GM12878 (cell line): ENCODE results near the gene CORO2B. TPM values are rescaled to one million over a fixed set of nuclear protein-coding genes. Genes with fewer than 3 reads are reported as not detected.

Source experiments
- ATAC-seq: fragments of 200-7000 bp; cut with Tn5 transposase; 3 replicates; pipeline ENCODE4 v1.9.1; 2020; ENCODE audit warnings: mild to moderate bottlenecking, moderate library complexity
- BruUV-seq: library from RNA; stranded (reverse); fragments of 400-500 nt; replicated peaks from 2 replicates; lab custom pipeline; 2021; lab: Mats Ljungman, UMichigan
- CTCF ChIA-PET: fragments of 300-600 bp; sonication (Branson Sonifier 250); formaldehyde crosslinking; extraction: SDS; loops from one replicate; lab custom pipeline; 2021; ENCODE audit warnings: inconsistent platforms; lab: Yijun Ruan, JAX
- POLR2A ChIA-PET: fragments of 350-600 bp; formaldehyde crosslinking; extraction: SDS; loops from one replicate; lab custom pipeline; 2021; ENCODE audit warnings: inconsistent platforms; lab: Charles Lee
- RAD21 ChIA-PET: fragments of 300-600 bp; sonication (Branson Sonifier 250); formaldehyde crosslinking; loops from one replicate; lab custom pipeline; 2023; ENCODE audit warnings: antibody characterized with exemption; ENCODE audit not compliant: unreplicated experiment; lab: Charles Lee
- SMC1A ChIA-PET: fragments of 300-600 bp; sonication (Branson Sonifier 250); formaldehyde crosslinking; loops from one replicate; lab custom pipeline; 2023; ENCODE audit not compliant: unreplicated experiment, uncharacterized antibody; lab: Charles Lee
- DNase-seq: peaks from one replicate; pipeline ENCODE4 v3.0.0-alpha.2; 2011; ENCODE audit warnings: low read depth, low spot score
- FAIRE-seq: peaks from 3 replicates; lab custom pipeline; 2011; peaks lifted over from hg19 to GRCh38; lab: Jason Lieb, UNC
- H2AFZ ChIP-seq: 2 replicates; pipeline ENCODE4 v1.6.0; 2011; ENCODE audit warnings: low read depth, low read length, control low read depth; ENCODE audit not compliant: control insufficient read depth
- H3K27ac ChIP-seq: 2 replicates; pipeline ENCODE4 v1.5.1; 2011; ENCODE audit warnings: control low read depth; ENCODE audit not compliant: control insufficient read depth, insufficient read depth
- H3K27me3 ChIP-seq, 2 experiments: replicated peaks in 1 of 2; 2 replicates each; pipeline versions ENCODE4 v1.6.0 to v1.6.1; 2011; ENCODE audit warnings: low read length in 1 of 2; ENCODE audit not compliant: control insufficient read depth in 2 of 2, insufficient read depth in 2 of 2
- H3K36me3 ChIP-seq, 2 experiments: 2 replicates each; pipeline ENCODE4 v1.5.1; 2011; ENCODE audit warnings: low read length in 1 of 2; ENCODE audit not compliant: control insufficient read depth in 2 of 2, insufficient read depth in 2 of 2
- H3K4me1 ChIP-seq: 2 replicates; pipeline ENCODE4 v1.6.1; 2011; ENCODE audit warnings: mild to moderate bottlenecking, low read length, moderate library complexity, mixed read lengths; ENCODE audit not compliant: control insufficient read depth, insufficient read depth
- H3K4me2 ChIP-seq: 2 replicates; pipeline ENCODE4 v1.6.0; 2011; ENCODE audit warnings: control low read depth; ENCODE audit not compliant: control insufficient read depth, insufficient read depth
- H3K4me3 ChIP-seq: fragments of 200-600 bp; sonication (generic); 2 replicates; pipeline ENCODE4 v1.5.1; 2016
- H3K79me2 ChIP-seq: 2 replicates; pipeline ENCODE4 v1.6.0; 2011; ENCODE audit warnings: low read length; ENCODE audit not compliant: control insufficient read depth, insufficient read depth
- H3K9ac ChIP-seq: 2 replicates; pipeline ENCODE4 v1.8.0; 2011; ENCODE audit warnings: low read length, control low read depth, mixed read lengths; ENCODE audit not compliant: control insufficient read depth, insufficient read depth
- H3K9me3 ChIP-seq: replicated peaks from 3 replicates; pipeline ENCODE4 v1.5.1; 2011; ENCODE audit warnings: mild to moderate bottlenecking, low read length; ENCODE audit not compliant: control insufficient read depth, insufficient read depth
- H4K20me1 ChIP-seq: 2 replicates; pipeline ENCODE4 v1.6.0; 2011; ENCODE audit not compliant: control insufficient read depth, insufficient read depth
- GATAD2B ChIP-seq: fragments of 450-650 bp; conservative IDR thresholded peaks from 2 replicates; pipeline ENCODE4 v1.6.1; 2017; ENCODE audit warnings: low read depth, mild to moderate bottlenecking, moderate library complexity
- KLF5 ChIP-seq: fragments of 450-650 bp; IDR thresholded peaks from 2 replicates; pipeline ENCODE4 v1.6.1; 2014; ENCODE audit warnings: mild to moderate bottlenecking; ENCODE audit not compliant: partially characterized antibody
- MTA3 ChIP-seq: IDR thresholded peaks from 2 replicates; pipeline ENCODE4 v1.6.1; 2012; ENCODE audit warnings: low read length, inconsistent platforms, borderline replicate concordance
- SREBF2 ChIP-seq: IDR thresholded peaks from 2 replicates; pipeline ENCODE4 v1.6.1; 2012; ENCODE audit warnings: mild to moderate bottlenecking, low read length
- ZNF217 ChIP-seq: fragments of 450-650 bp; IDR thresholded peaks from 2 replicates; pipeline ENCODE4 v1.6.1; 2017; ENCODE audit warnings: antibody characterized with exemption, mild to moderate bottlenecking
- ZNF384 ChIP-seq: IDR thresholded peaks from 2 replicates; pipeline ENCODE4 v1.6.1; 2012; ENCODE audit warnings: low read depth, mild to moderate bottlenecking, low read length, improper control_type of control experiment, borderline replicate concordance
- ZSCAN29 ChIP-seq: fragments of 450-650 bp; IDR thresholded peaks from 2 replicates; pipeline ENCODE4 v1.6.1; 2017; ENCODE audit warnings: mild to moderate bottlenecking, moderate library complexity
- WGBS: methylation state at CpG from one replicate; pipeline ENCODE4 v1.1.6; 2016; ENCODE audit warnings: low lambda C conversion rate; ENCODE audit not compliant: insufficient replicate concordance, insufficient coverage; ENCODE audit errors: missing lambda C conversion rate; 5-methylcytosine and 5-hydroxymethylcytosine counted together
- in situ Hi-C: fragments of 300-500 bp; cut with MboI; formaldehyde crosslinking; loops from 9 replicates; pipeline ENCODE4 v1.14.3; 2018; ENCODE audit warnings: mixed read lengths
- intact Hi-C: fragments of 100-400 bp; cut with micrococcal nuclease; formaldehyde crosslinking; loops from one replicate; pipeline ENCODE4 v1.14.2; 2022; ENCODE audit not compliant: unreplicated experiment
- polyA plus RNA-seq, 11 experiments: library from polyadenylated mRNA; depleted of rRNA in 4 of 11; unstranded in 6 of 11; stranded (reverse) in 5 of 11; fragments of >200 nt; fragmentation: Nextera tagmentation in 4 of 11; fragmentation: Illumina TruSeq in 1 of 11; extraction: Ambion mirVana in 4 of 11; extraction: Trizol in 1 of 11; gene quantifications; 1 replicate in 1 of 11; 2 replicates in 10 of 11; pipeline versions ENCODE4 v1.2.1 to v1.2.3, GENCODE V29; 2011 to 2016; ENCODE audit warnings: inconsistent platforms in 2 of 11, missing spikeins in 2 of 11, low read depth in 1 of 11
- total RNA-seq, 4 experiments: library from RNA; depleted of rRNA in 3 of 4; stranded (reverse); fragments of >200 nt in 3 of 4; fragmentation: Illumina TruSeq in 1 of 4; extraction: Trizol in 1 of 4; gene quantifications; 2 replicates each; pipeline versions ENCODE4 v1.2.1 to v1.2.3, GENCODE V29; 2013 to 2021
- TF ChIP-seq, protein P1 (sequence below): IDR thresholded peaks from 2 replicates; pipeline ENCODE4 v1.6.1; 2012; ENCODE audit warnings: improper control_type of control experiment, low read depth, low read length; ENCODE audit not compliant: insufficient replicate concordance
- TF ChIP-seq, protein P2 (sequence below): IDR thresholded peaks from 2 replicates; pipeline ENCODE4 v1.6.1; 2012; ENCODE audit warnings: low read depth, low read length, improper control_type of control experiment

The CORO2B gene
- total and polyA plus RNA-seq, 10 of the 15 experiments (the other 5 are each of a cell fraction or from before 2014, with no cell fraction given): 0.05 to 0.73 (median 0.13) TPM; not detected in 4

GRCh38 chr15:68718468-68718867 lies 139.7 kb downstream of the CORO2B start (continued):
- TF ChIP-seq, protein P1, sequence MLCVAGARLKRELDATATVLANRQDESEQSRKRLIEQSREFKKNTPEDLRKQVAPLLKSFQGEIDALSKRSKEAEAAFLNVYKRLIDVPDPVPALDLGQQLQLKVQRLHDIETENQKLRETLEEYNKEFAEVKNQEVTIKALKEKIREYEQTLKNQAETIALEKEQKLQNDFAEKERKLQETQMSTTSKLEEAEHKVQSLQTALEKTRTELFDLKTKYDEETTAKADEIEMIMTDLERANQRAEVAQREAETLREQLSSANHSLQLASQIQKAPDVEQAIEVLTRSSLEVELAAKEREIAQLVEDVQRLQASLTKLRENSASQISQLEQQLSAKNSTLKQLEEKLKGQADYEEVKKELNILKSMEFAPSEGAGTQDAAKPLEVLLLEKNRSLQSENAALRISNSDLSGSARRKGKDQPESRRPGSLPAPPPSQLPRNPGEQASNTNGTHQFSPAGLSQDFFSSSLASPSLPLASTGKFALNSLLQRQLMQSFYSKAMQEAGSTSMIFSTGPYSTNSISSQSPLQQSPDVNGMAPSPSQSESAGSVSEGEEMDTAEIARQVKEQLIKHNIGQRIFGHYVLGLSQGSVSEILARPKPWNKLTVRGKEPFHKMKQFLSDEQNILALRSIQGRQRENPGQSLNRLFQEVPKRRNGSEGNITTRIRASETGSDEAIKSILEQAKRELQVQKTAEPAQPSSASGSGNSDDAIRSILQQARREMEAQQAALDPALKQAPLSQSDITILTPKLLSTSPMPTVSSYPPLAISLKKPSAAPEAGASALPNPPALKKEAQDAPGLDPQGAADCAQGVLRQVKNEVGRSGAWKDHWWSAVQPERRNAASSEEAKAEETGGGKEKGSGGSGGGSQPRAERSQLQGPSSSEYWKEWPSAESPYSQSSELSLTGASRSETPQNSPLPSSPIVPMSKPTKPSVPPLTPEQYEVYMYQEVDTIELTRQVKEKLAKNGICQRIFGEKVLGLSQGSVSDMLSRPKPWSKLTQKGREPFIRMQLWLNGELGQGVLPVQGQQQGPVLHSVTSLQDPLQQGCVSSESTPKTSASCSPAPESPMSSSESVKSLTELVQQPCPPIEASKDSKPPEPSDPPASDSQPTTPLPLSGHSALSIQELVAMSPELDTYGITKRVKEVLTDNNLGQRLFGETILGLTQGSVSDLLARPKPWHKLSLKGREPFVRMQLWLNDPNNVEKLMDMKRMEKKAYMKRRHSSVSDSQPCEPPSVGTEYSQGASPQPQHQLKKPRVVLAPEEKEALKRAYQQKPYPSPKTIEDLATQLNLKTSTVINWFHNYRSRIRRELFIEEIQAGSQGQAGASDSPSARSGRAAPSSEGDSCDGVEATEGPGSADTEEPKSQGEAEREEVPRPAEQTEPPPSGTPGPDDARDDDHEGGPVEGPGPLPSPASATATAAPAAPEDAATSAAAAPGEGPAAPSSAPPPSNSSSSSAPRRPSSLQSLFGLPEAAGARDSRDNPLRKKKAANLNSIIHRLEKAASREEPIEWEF: no peak
- TF ChIP-seq MTA3: no peak
- no peak for TF ChIP-seq KLF5
- no peak for TF ChIP-seq ZSCAN29
- TF ChIP-seq SREBF2: no peak
- TF ChIP-seq ZNF384: no peak
- no peak for TF ChIP-seq ZNF217
- TF ChIP-seq, all 136 proteins: peak for 0

- H3K27me3 ChIP-seq: peaks cover 0 to 2% of the 10 kb centered on the region in 2 experiments; a peak in 1 of 4 replicates
- FAIRE-seq: no peak
- no peak for ATAC-seq
- H3K36me3 ChIP-seq: no peaks in the 10 kb centered on the region
- no peaks in the 10 kb centered on the region for H3K79me2 ChIP-seq
- H2AFZ ChIP-seq: no peak overlapping the region
- ChIA-PET SMC1A (no interaction called here), CTCF (no interaction called here), POLR2A (no interaction called here), RAD21 (no interaction called here)
- in situ Hi-C loops: no loop called here
- H4K20me1 ChIP-seq: no peaks in the 10 kb centered on the region
- TF ChIP-seq, protein P2, sequence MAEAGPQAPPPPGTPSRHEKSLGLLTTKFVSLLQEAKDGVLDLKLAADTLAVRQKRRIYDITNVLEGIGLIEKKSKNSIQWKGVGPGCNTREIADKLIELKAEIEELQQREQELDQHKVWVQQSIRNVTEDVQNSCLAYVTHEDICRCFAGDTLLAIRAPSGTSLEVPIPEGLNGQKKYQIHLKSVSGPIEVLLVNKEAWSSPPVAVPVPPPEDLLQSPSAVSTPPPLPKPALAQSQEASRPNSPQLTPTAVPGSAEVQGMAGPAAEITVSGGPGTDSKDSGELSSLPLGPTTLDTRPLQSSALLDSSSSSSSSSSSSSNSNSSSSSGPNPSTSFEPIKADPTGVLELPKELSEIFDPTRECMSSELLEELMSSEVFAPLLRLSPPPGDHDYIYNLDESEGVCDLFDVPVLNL: no peak
- no peak for TF ChIP-seq GATAD2B
- BruUV-seq: no TSS peak
- no peaks in the 10 kb centered on the region for H3K4me1 ChIP-seq
- no peaks in the 10 kb centered on the region for H3K9me3 ChIP-seq
- no peak for DNase-seq
- H3K9ac ChIP-seq: no peak overlapping the region
- H3K4me3 ChIP-seq: no peak overlapping the region
- H3K27ac ChIP-seq: no peak overlapping the region
- intact Hi-C loops: no loop called here
- no peak overlapping the region for H3K4me2 ChIP-seq
- 49% methylated on average over 9 of the region's 9 CpGs for WGBS
These were observed 140.3 kb downstream of the CORO2B start for GRCh38 chr15:68719051-68719450.
